ENCODE measurements around the gene DPYSL3.

DNA sequence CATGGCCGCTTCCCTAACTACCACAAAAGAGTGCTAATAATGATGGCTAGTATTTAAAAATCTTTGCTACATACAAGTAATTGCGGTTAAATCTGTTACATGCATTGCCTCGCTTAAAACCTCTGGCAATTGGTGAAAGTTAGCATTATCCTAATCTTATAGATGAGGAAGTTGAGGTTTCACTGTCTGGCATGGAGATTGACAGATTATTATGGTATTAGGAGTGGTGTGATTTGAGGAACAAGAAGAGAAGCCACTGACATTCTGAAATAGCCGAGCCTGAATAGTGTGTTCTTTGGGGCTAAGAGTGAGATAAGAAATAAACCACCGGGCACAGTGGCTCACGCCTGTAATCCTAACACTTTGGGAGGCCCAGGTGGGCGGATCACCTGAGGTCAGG is 45.3 kb upstream of the DPYSL3 start:
- TF ChIP-seq EP300 (IDR thresholded peaks at IDR 0.05): no peak
- TF ChIP-seq, protein P1, sequence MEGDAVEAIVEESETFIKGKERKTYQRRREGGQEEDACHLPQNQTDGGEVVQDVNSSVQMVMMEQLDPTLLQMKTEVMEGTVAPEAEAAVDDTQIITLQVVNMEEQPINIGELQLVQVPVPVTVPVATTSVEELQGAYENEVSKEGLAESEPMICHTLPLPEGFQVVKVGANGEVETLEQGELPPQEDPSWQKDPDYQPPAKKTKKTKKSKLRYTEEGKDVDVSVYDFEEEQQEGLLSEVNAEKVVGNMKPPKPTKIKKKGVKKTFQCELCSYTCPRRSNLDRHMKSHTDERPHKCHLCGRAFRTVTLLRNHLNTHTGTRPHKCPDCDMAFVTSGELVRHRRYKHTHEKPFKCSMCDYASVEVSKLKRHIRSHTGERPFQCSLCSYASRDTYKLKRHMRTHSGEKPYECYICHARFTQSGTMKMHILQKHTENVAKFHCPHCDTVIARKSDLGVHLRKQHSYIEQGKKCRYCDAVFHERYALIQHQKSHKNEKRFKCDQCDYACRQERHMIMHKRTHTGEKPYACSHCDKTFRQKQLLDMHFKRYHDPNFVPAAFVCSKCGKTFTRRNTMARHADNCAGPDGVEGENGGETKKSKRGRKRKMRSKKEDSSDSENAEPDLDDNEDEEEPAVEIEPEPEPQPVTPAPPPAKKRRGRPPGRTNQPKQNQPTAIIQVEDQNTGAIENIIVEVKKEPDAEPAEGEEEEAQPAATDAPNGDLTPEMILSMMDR (IDR thresholded peaks at IDR 0.05): no peak

All from tibial nerve (tissue), 4 donors.